Kidney (tissue), 14 donors: ENCODE measurements around the gene ALK. TPM values are rescaled to one million over a fixed set of nuclear protein-coding genes. Genes with fewer than 3 reads are reported as not detected.

ENCODE experiments used
- DNase-seq, 5 donors: peaks; one replicate each; pipeline ENCODE4 v3.0.0-alpha.2; 2013 to 2020
- FAIRE-seq: peaks from 2 replicates; lab custom pipeline; 2012; peaks lifted over from hg19 to GRCh38; lab: Jason Lieb, UNC
- H3K27ac ChIP-seq, 2 donors: one replicate each; pipeline ENCODE4 v1.7.0; 2013; ENCODE audit warnings: low read depth in 2 of 2, low read length in 2 of 2, inconsistent platforms in 1 of 2
- H3K27me3 ChIP-seq: one replicate; pipeline ENCODE4 v1.7.1; 2013; ENCODE audit warnings: low read length, inconsistent platforms; ENCODE audit not compliant: control insufficient read depth, insufficient read depth
- H3K36me3 ChIP-seq, 3 donors: one replicate each; pipeline versions ENCODE4 v1.7.0 to v1.7.1; 2013; ENCODE audit warnings: low read length in 3 of 3, control low read depth in 1 of 3, inconsistent platforms in 1 of 3; ENCODE audit not compliant: insufficient read depth in 3 of 3, control insufficient read depth in 2 of 3
- H3K4me1 ChIP-seq, 3 donors: one replicate each; pipeline versions ENCODE4 v1.7.0 to v1.7.1; 2013; ENCODE audit warnings: low read length in 3 of 3, inconsistent platforms in 1 of 3, low read depth in 1 of 3; ENCODE audit not compliant: control insufficient read depth in 2 of 3, insufficient read depth in 2 of 3
- H3K4me3 ChIP-seq, 3 donors: one replicate each; pipeline versions ENCODE4 v1.7.0 to v1.8.1; 2013; ENCODE audit warnings: low read length in 3 of 3, control low read depth in 1 of 3, inconsistent platforms in 1 of 3
- H3K9ac ChIP-seq, 3 donors: one replicate each; pipeline versions ENCODE4 v1.7.0 to v1.7.1; 2013; ENCODE audit warnings: low read length in 3 of 3, control low read depth in 1 of 3, inconsistent platforms in 1 of 3
- H3K9me3 ChIP-seq, 3 donors: one replicate each; pipeline versions ENCODE4 v1.7.0 to v1.7.1; 2013; ENCODE audit warnings: low read length in 3 of 3, control low read depth in 1 of 3, inconsistent platforms in 1 of 3; ENCODE audit not compliant: control insufficient read depth in 2 of 3, insufficient read depth in 1 of 3
- intact Hi-C: fragments of 100-400 bp; cut with DNase I; formaldehyde crosslinking; loops from one replicate; pipeline ENCODE4 v1.11.1; 2022
- polyA plus RNA-seq: library from polyadenylated mRNA; stranded (reverse); fragments of 350-450 nt; fragmentation: Illumina TruSeq; extraction: RNeasy Lipid Tissue Mini Kit (QIAGEN cat#74804); gene quantifications from one replicate; pipeline ENCODE4 v1.2.3, GENCODE V29; 2014; ENCODE audit warnings: low read depth, low replicate concordance; ENCODE audit not compliant: insufficient read depth
- total RNA-seq: library from RNA; stranded (reverse); fragmentation: NEBNext Ultra II Directional; extraction: Animal tissue kit (Norgen Biotek cat#: 25700); gene quantifications from one replicate; pipeline ENCODE4 v1.2.1, GENCODE V29; 2021
- TF ChIP-seq, protein P1 (sequence below): IDR thresholded peaks from 3 replicates; pipeline ENCODE4 v1.5.1; 2012; ENCODE audit warnings: mild to moderate bottlenecking, moderate library complexity, borderline replicate concordance; ENCODE audit not compliant: insufficient read depth; ENCODE audit errors: extremely low read depth
- donor health status: control.
- donor health status: control.
- donor health status: control.
- donor health status: control.
- donor health status: control.
- donor health status: DM: yes; HTN: yes; CAD: no.
- donor health status: Normal renal cell carcinoma (clear cell type).

ALK gene
- total and polyA plus RNA-seq, 2 donors from 2014 or later: 0.13 TPM; not detected in 1

- Histone ChIP-seq H3K36me3 (no peaks in the 10 kb centered on the region), H3K4me1 (no peaks in the 10 kb centered on the region), H3K27me3 (no peaks in the 10 kb centered on the region), H3K9ac (no peak overlapping the region), H3K9me3 (no peaks in the 10 kb centered on the region), H3K27ac (no peak overlapping the region), H3K4me3 (no peak overlapping the region)
- DNase-seq (no peak), FAIRE-seq (no peak)
- TF ChIP-seq, protein P1, sequence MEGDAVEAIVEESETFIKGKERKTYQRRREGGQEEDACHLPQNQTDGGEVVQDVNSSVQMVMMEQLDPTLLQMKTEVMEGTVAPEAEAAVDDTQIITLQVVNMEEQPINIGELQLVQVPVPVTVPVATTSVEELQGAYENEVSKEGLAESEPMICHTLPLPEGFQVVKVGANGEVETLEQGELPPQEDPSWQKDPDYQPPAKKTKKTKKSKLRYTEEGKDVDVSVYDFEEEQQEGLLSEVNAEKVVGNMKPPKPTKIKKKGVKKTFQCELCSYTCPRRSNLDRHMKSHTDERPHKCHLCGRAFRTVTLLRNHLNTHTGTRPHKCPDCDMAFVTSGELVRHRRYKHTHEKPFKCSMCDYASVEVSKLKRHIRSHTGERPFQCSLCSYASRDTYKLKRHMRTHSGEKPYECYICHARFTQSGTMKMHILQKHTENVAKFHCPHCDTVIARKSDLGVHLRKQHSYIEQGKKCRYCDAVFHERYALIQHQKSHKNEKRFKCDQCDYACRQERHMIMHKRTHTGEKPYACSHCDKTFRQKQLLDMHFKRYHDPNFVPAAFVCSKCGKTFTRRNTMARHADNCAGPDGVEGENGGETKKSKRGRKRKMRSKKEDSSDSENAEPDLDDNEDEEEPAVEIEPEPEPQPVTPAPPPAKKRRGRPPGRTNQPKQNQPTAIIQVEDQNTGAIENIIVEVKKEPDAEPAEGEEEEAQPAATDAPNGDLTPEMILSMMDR: no peak
- intact Hi-C loops: no loop called here
Observed at GRCh38 chr2:29242621-29243375, 678.6 kb downstream of the ALK start.

DNA sequence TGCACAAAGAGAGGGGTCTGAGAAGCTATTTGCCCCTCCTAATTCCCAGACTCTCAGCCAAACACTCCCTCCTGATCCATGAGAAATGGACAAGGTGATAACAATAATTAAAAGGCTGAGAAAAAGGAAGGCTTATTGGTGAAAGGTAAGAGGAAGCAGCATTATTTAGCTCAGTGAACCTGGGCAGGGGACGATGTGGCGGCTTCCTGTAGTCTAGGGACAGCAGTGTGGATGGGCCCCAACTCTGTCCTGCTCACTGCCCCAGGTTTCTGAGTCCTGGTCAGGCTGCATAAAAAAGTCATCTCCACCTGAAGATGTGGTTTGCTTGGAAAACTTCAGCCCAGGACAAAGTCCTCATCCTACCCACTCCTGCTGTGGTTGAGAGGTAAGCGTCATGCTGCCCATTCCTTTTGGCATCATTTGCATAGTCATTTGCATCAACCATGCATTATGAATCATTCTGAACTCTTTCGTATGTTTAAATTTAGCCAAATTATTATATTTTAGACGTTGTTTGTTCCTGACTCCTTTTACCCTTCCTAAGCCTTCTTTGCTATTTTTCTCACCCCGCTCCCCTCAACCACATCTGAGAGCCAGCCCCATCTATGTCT, 679.3 kb downstream of the ALK start:
- H3K36me3 ChIP-seq: no peaks in the 10 kb centered on the region
- H3K4me1 ChIP-seq: no peaks in the 10 kb centered on the region
- H3K9ac ChIP-seq: no peak overlapping the region
- no peaks in the 10 kb centered on the region for H3K27me3 ChIP-seq
- intact Hi-C loops: no loop called here
- FAIRE-seq: no peak
- H3K4me3 ChIP-seq: no peak overlapping the region
- no peak for DNase-seq
- H3K9me3 ChIP-seq: no peaks in the 10 kb centered on the region
- TF ChIP-seq, protein P1: no peak
- H3K27ac ChIP-seq: no peak overlapping the region

DNA sequence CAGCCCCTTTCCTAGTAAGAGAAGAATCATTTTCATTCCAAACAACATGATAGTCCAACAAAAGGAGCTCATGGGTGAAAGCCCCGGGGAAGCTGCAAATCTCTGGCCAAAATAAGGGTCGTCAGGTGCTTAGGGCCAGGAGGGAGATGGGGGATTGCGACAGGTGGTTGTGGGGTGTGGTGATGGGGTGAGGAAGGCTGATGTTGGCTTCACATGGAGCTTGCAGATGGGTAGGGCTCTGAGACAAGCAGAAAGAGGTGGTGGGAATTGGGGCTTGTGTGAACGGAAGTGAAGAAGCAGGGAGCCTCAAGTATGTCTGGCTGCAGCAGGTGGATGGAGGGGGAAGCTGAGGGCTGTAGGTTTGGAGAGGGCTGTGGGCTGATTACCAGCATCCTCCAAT, 680.0 kb downstream of the ALK start:
- no peak overlapping the region for H3K4me3 ChIP-seq
- no peak for FAIRE-seq
- intact Hi-C loops: no loop called here
- H3K9ac ChIP-seq: no peak overlapping the region
- no peak overlapping the region for H3K27ac ChIP-seq
- no peaks in the 10 kb centered on the region for H3K9me3 ChIP-seq
- H3K27me3 ChIP-seq: no peaks in the 10 kb centered on the region
- no peak for DNase-seq
- H3K36me3 ChIP-seq: no peaks in the 10 kb centered on the region
- TF ChIP-seq, protein P1: no peak
- H3K4me1 ChIP-seq: no peaks in the 10 kb centered on the region
